GM19240 (cell line): ENCODE measurements around the gene SLC6A9.

Experiments
- DNase-seq: peaks from one replicate; pipeline ENCODE4 v3.0.0; 2011; ENCODE audit warnings: low spot score; ENCODE audit not compliant: insufficient read length

SLC6A9 gene

GRCh38 chr1:44002165-44002564 lies 29.1 kb downstream of the SLC6A9 start:
- DNase-seq = no peak

- no peak for DNase-seq
These were observed 31.1 kb downstream of the SLC6A9 start for GRCh38 chr1:44000122-44000665.

GRCh38 chr1:43999455-43999854 lies 31.8 kb downstream of the SLC6A9 start:
- no peak for DNase-seq

GRCh38 chr1:43998000-43998378 lies 33.3 kb downstream of the SLC6A9 start:
- no peak for DNase-seq

- DNase-seq = no peak
These were observed 33.8 kb downstream of the SLC6A9 start for GRCh38 chr1:43997295-43997999.

- DNase-seq = no peak
These were observed 34.5 kb downstream of the SLC6A9 start for GRCh38 chr1:43996733-43997115.

GRCh38 chr1:43995984-43996732 lies 35.1 kb downstream of the SLC6A9 start:
- no peak for DNase-seq

- DNase-seq = no peak
These were observed 36.2 kb downstream of the SLC6A9 start for GRCh38 chr1:43994794-43995790.

GRCh38 chr1:43994071-43994470 lies 37.2 kb downstream of the SLC6A9 start:
- no peak for DNase-seq

- no peak for DNase-seq
These were observed 37.9 kb downstream of the SLC6A9 start for GRCh38 chr1:43993206-43993914.

- DNase-seq = no peak
These were observed 38.8 kb downstream of the SLC6A9 start for GRCh38 chr1:43992232-43992995.

GRCh38 chr1:43991476-43992231 lies 39.6 kb downstream of the SLC6A9 start, which contains the start of gene CCDC24:
CCDC24 (plus strand) TSS chr1:43991599; CDS start chr1:43991879, 280 bp downstream.
- peak; percentile 87 for DNase-seq

- DNase-seq = no peak
These were observed 40.1 kb downstream of the SLC6A9 start for GRCh38 chr1:43991200-43991475.

GRCh38 chr1:43990271-43991199 lies 40.7 kb downstream of the SLC6A9 start:
- no peak for DNase-seq

- DNase-seq = no peak
These were observed 43.9 kb downstream of the SLC6A9 start for GRCh38 chr1:43987159-43987902.

- DNase-seq = no peak
These were observed 44.5 kb downstream of the SLC6A9 start for GRCh38 chr1:43986712-43987111.

GRCh38 chr1:43985984-43986595 lies 45.2 kb downstream of the SLC6A9 start:
- no peak for DNase-seq
